Prostate gland (tissue), 2 donors: ENCODE measurements around the gene IMMP2L. TPM values are rescaled to one million over a fixed set of nuclear protein-coding genes. Genes with fewer than 3 reads are reported as not detected.
"Not testable (repeated sequence)": the region's sequence is repeated elsewhere in the genome, so short reads cannot be mapped to it uniquely, and the experiment has no call there.

ENCODE experiments used
- DNase-seq: peaks from one replicate; pipeline ENCODE4 v3.0.0-alpha.2; 2019; ENCODE audit warnings: low spot score
- H3K27ac ChIP-seq, 2 donors: fragments of 200-600 bp; sonication (generic); 2 replicates each; pipeline ENCODE4 v1.5.1; 2017 to 2019
- H3K27me3 ChIP-seq: fragments of 200-600 bp; sonication (generic); replicated peaks from 2 replicates; pipeline ENCODE4 v1.5.1; 2019; ENCODE audit not compliant: insufficient read depth
- H3K36me3 ChIP-seq, 2 donors: fragments of 200-600 bp; sonication (generic); 1 replicate in 1 of 2; 2 replicates in 1 of 2; pipeline versions ENCODE4 v1.5.1 to v1.8.1; 2017 to 2019
- H3K4me1 ChIP-seq: fragments of 200-600 bp; sonication (generic); replicated peaks from 2 replicates; pipeline ENCODE4 v1.5.1; 2019
- H3K4me3 ChIP-seq, 2 donors: fragments of 200-600 bp; sonication (generic); 2 replicates each; pipeline ENCODE4 v1.5.1; 2017 to 2019
- H3K9me3 ChIP-seq: fragments of 200-600 bp; sonication (generic); 2 replicates; pipeline ENCODE4 v1.5.1; 2017
- CTCF ChIP-seq, 4 experiments: fragments of 200-600 bp in 2 of 4; fragments of 450-650 bp in 2 of 4; sonication (generic) in 2 of 4; IDR thresholded peaks; 1 replicate in 3 of 4; 2 replicates in 1 of 4; pipeline ENCODE4 v1.5.1; 2016 to 2019; ENCODE audit warnings: antibody characterized with exemption in 4 of 4, mild to moderate bottlenecking in 2 of 4, moderate library complexity in 2 of 4
- POLR2A ChIP-seq: fragments of 450-650 bp; IDR thresholded peaks from one replicate; pipeline ENCODE4 v1.6.1; 2016; ENCODE audit warnings: antibody characterized with exemption, mild to moderate bottlenecking
- POLR2AphosphoS5 ChIP-seq: sonication (generic); formaldehyde crosslinking; IDR thresholded peaks from one replicate; pipeline ENCODE4 v1.6.1; 2017; ENCODE audit warnings: antibody characterized with exemption
- WGBS: methylation state at CpG from one replicate; pipeline ENCODE4 v1.1.5; 2018; 5-methylcytosine and 5-hydroxymethylcytosine counted together
- intact Hi-C: fragments of 100-400 bp; cut with DNase I; formaldehyde crosslinking; loops from one replicate; pipeline ENCODE4 v1.14.2; 2022
- total RNA-seq, 2 donors: library from RNA; depleted of rRNA; stranded (reverse); fragments of >200 nt; gene quantifications; one replicate each; pipeline ENCODE4 v1.1.0, GENCODE V29; 2016

IMMP2L gene
- total RNA-seq, 2 donors from 2014 or later, result 16.9 to 20.4 TPM

- Histone ChIP-seq H3K36me3 (no peaks in the 10 kb centered on the region), H3K27ac (no peak overlapping the region), H3K4me1 (no peaks in the 10 kb centered on the region), H3K27me3 (no peaks in the 10 kb centered on the region), H3K4me3 (no peak overlapping the region), H3K9me3 (no peaks in the 10 kb centered on the region)
- DNase-seq, result no peak
- 72% methylated on average over 4 of the region's 4 CpGs for WGBS
- TF ChIP-seq CTCF (IDR thresholded peaks at IDR 0.05) (no peak), POLR2AphosphoS5 (no peak), POLR2A (no peak)
- intact Hi-C loops, result no loop called here
Observed at GRCh38 chr7:111259991-111260390, 302.3 kb downstream of the IMMP2L start.

- Histone ChIP-seq H3K27ac (no peak overlapping the region), H3K4me1 (no peaks in the 10 kb centered on the region), H3K4me3 (no peak overlapping the region), H3K27me3 (no peaks in the 10 kb centered on the region), H3K9me3 (no peaks in the 10 kb centered on the region), H3K36me3 (no peaks in the 10 kb centered on the region)
- TF ChIP-seq POLR2A, result no peak
- TF ChIP-seq POLR2AphosphoS5, result no peak
- TF ChIP-seq CTCF (IDR thresholded peaks at IDR 0.05), result no peak
- WGBS, result 83% methylated on average over 1 of the region's 1 CpG
- no peak for DNase-seq
- intact Hi-C loops, result no loop called here
Observed at GRCh38 chr7:111256391-111256790, 305.9 kb downstream of the IMMP2L start.

GRCh38 chr7:111255576-111255975 is 306.7 kb downstream of the IMMP2L start:
- H3K27me3 ChIP-seq, result no peaks in the 10 kb centered on the region
- no peak for TF ChIP-seq CTCF (IDR thresholded peaks at IDR 0.05)
- TF ChIP-seq POLR2A, result no peak
- no peak for TF ChIP-seq POLR2AphosphoS5
- no peak for DNase-seq
- no peaks in the 10 kb centered on the region for H3K36me3 ChIP-seq
- H3K9me3 ChIP-seq, result no peaks in the 10 kb centered on the region
- intact Hi-C loops, result no loop called here
- no peaks in the 10 kb centered on the region for H3K4me1 ChIP-seq
- H3K4me3 ChIP-seq, result no peak overlapping the region
- no peak overlapping the region for H3K27ac ChIP-seq

- H3K9me3 ChIP-seq, DNase-seq, H3K4me1 ChIP-seq, intact Hi-C loops, H3K27me3 ChIP-seq, H3K27ac ChIP-seq, H3K36me3 ChIP-seq, H3K4me3 ChIP-seq: not testable (repeated sequence)
- 80% methylated on average over 3 of the region's 3 CpGs for whole genome bisulfite sequencing
Observed at GRCh38 chr7:111251365-111251764, 310.9 kb downstream of the IMMP2L start.

GRCh38 chr7:111249807-111250206 is 312.5 kb downstream of the IMMP2L start:
- H3K9me3 ChIP-seq, DNase-seq, H3K4me3 ChIP-seq, H3K27me3 ChIP-seq, H3K27ac ChIP-seq, intact Hi-C loops, H3K36me3 ChIP-seq, H3K4me1 ChIP-seq: not testable (repeated sequence)
- 95% methylated on average over 5 of the region's 5 CpGs for WGBS

- H3K27me3 ChIP-seq, result no peaks in the 10 kb centered on the region
- WGBS, result 64% methylated on average over 9 of the region's 9 CpGs
- H3K27ac ChIP-seq, result no peak overlapping the region
- H3K9me3 ChIP-seq, result no peaks in the 10 kb centered on the region
- DNase-seq, result no peak
- H3K4me3 ChIP-seq, result no peak overlapping the region
- no peaks in the 10 kb centered on the region for H3K36me3 ChIP-seq
- TF ChIP-seq CTCF (IDR thresholded peaks at IDR 0.05) (no peak), POLR2AphosphoS5 (no peak)
- H3K4me1 ChIP-seq, result no peaks in the 10 kb centered on the region
- intact Hi-C loops, result no loop called here
Observed at GRCh38 chr7:111242141-111242755, 320.0 kb downstream of the IMMP2L start.
